A673 (cell line): ENCODE data around the gene PLA2G6. TPM values are rescaled to one million over a fixed set of nuclear protein-coding genes. Genes with fewer than 3 reads are reported as not detected.
"Not testable (repeated sequence)": the region's sequence is repeated elsewhere in the genome, so short reads cannot be mapped to it uniquely, and the experiment has no call there.

Source experiments
- BruUV-seq: library from RNA; stranded (reverse); fragments of 400-500 nt; replicated peaks from 2 replicates; lab custom pipeline; 2021; lab: Mats Ljungman, UMichigan
- CTCF ChIA-PET: fragments of 300-600 bp; sonication (Branson Sonifier 250); formaldehyde crosslinking; loops from one replicate; lab custom pipeline; 2022; ENCODE audit warnings: antibody characterized with exemption; lab: Charles Lee
- POLR2A ChIA-PET: fragments of 300-600 bp; sonication (Branson Sonifier 250); formaldehyde crosslinking; loops from one replicate; lab custom pipeline; 2022; ENCODE audit warnings: antibody characterized with exemption; ENCODE audit not compliant: low non-redundant PET; lab: Charles Lee
- DNase-seq: peaks from one replicate; pipeline ENCODE4 v3.0.0-alpha.2; 2015; ENCODE audit warnings: low spot score
- H3K27ac ChIP-seq: fragments of 200-600 bp; sonication (generic); 2 replicates; pipeline ENCODE4 v1.5.1; 2016; ENCODE audit warnings: mixed run types, low read depth, mild to moderate bottlenecking, mixed read lengths, antibody characterized with exemption, low read length; ENCODE audit not compliant: poor library complexity, severe bottlenecking
- H3K27me3 ChIP-seq: fragments of 200-600 bp; sonication (generic); replicated peaks from 2 replicates; pipeline ENCODE4 v1.6.1; 2017; ENCODE audit warnings: mixed run types, low read depth, mild to moderate bottlenecking, mixed read lengths, antibody characterized with exemption, low read length; ENCODE audit not compliant: insufficient read depth, poor library complexity
- H3K36me3 ChIP-seq: fragments of 200-600 bp; sonication (generic); 2 replicates; pipeline ENCODE4 v1.6.1; 2016; ENCODE audit warnings: mixed run types, mild to moderate bottlenecking, mixed read lengths, antibody characterized with exemption, low read length; ENCODE audit not compliant: insufficient read depth, poor library complexity, severe bottlenecking
- H3K4me1 ChIP-seq: fragments of 200-600 bp; sonication (generic); 2 replicates; pipeline ENCODE4 v1.6.1; 2017; ENCODE audit warnings: mixed run types, mild to moderate bottlenecking, mixed read lengths, antibody characterized with exemption, low read length; ENCODE audit not compliant: insufficient read depth, poor library complexity, severe bottlenecking
- H3K4me3 ChIP-seq: fragments of 200-600 bp; sonication (generic); 2 replicates; pipeline ENCODE4 v1.5.1; 2016; ENCODE audit warnings: low read depth, mixed run types, mild to moderate bottlenecking, mixed read lengths, low read length; ENCODE audit not compliant: poor library complexity, severe bottlenecking
- H3K9me3 ChIP-seq: fragments of 200-600 bp; sonication (generic); 2 replicates; pipeline ENCODE4 v1.6.1; 2016; ENCODE audit warnings: mixed run types, low read depth, mild to moderate bottlenecking, mixed read lengths, antibody characterized with exemption, low read length; ENCODE audit not compliant: poor library complexity, severe bottlenecking
- CTCF ChIP-seq: fragments of 300-800, 200-600 bp; sonication (generic); conservative IDR thresholded peaks from 2 replicates; pipeline ENCODE4 v1.5.1; 2017; ENCODE audit warnings: low read depth, mild to moderate bottlenecking, antibody characterized with exemption, low read length, moderate library complexity, mixed read lengths
- EZH2 ChIP-seq: fragments of 200-600 bp; sonication (generic); IDR thresholded peaks from 2 replicates; pipeline ENCODE4 v1.6.1; 2017; ENCODE audit warnings: borderline replicate concordance, low read depth, mild to moderate bottlenecking, mixed read lengths, antibody characterized with exemption, low read length; ENCODE audit not compliant: poor library complexity, severe bottlenecking
- intact Hi-C: fragments of 100-400 bp; cut with micrococcal nuclease; formaldehyde crosslinking; loops from one replicate; pipeline ENCODE4 v1.10.0; 2022; ENCODE audit not compliant: unreplicated experiment
- total RNA-seq: library from RNA; stranded (reverse); gene quantifications from 2 replicates; pipeline ENCODE4 v1.2.3, GENCODE V29; 2021

Gene PLA2G6
- total RNA-seq, 1 experiment from 2014 or later = 31.8 TPM

GRCh38 chr22:38177926-38178604 is 3.6 kb downstream of the PLA2G6 start:
- TF ChIP-seq CTCF = no peak
- no peak for TF ChIP-seq EZH2
- H3K4me1 ChIP-seq = peaks cover 24% of the 10 kb centered on the region

GRCh38 chr22:38177571-38177925 is 4.1 kb downstream of the PLA2G6 start:
- H3K9me3 ChIP-seq, H3K4me3 ChIP-seq, H3K36me3 ChIP-seq, H3K27me3 ChIP-seq, intact Hi-C loops, POLR2A ChIA-PET, DNase-seq, CTCF ChIA-PET, BruUV-seq, H3K27ac ChIP-seq: not testable (repeated sequence)
- peaks cover 24% of the 10 kb centered on the region for H3K4me1 ChIP-seq

More at GRCh38 chr22:38177926-38178604, 3.6 kb downstream of the PLA2G6 start:
- Histone ChIP-seq H3K36me3 (no peaks in the 10 kb centered on the region), H3K4me3 (no peak overlapping the region), H3K9me3 (no peaks in the 10 kb centered on the region), H3K27me3 (no peaks in the 10 kb centered on the region), H3K27ac (peak overlapping the region; percentile 62)
- intact Hi-C loops = no loop called here
- ChIA-PET CTCF (no interaction called here), POLR2A (no interaction called here)
- DNase-seq = peak; percentile 61
- BruUV-seq = no TSS peak

- intact Hi-C loops = no loop called here
- H3K9me3 ChIP-seq = no peaks in the 10 kb centered on the region
- CTCF ChIA-PET = no interaction called here
- DNase-seq = no peak
- BruUV-seq = no TSS peak
- TF ChIP-seq CTCF (no peak), EZH2 (no peak)
- H3K36me3 ChIP-seq = no peaks in the 10 kb centered on the region
- H3K27ac ChIP-seq = no peak overlapping the region
- no peaks in the 10 kb centered on the region for H3K27me3 ChIP-seq
- H3K4me3 ChIP-seq = no peak overlapping the region
- peaks cover 24% of the 10 kb centered on the region for H3K4me1 ChIP-seq
- POLR2A ChIA-PET = no interaction called here
These were observed 4.6 kb downstream of the PLA2G6 start for GRCh38 chr22:38177044-38177443.

- no peaks in the 10 kb centered on the region for H3K36me3 ChIP-seq
- intact Hi-C loops = no loop called here
- no TSS peak for BruUV-seq
- H3K4me3 ChIP-seq = no peak overlapping the region
- H3K27me3 ChIP-seq = no peaks in the 10 kb centered on the region
- no peak for TF ChIP-seq EZH2
- no peak for TF ChIP-seq CTCF
- peaks cover 22% of the 10 kb centered on the region for H3K4me1 ChIP-seq
- CTCF ChIA-PET = no interaction called here
- DNase-seq = no peak
- POLR2A ChIA-PET = interaction anchor here (0.6 kb wide), 1 partner anchor 54 kb away, joined by 5 read pairs; no protein-coding TSS in a partner anchor
- no peak overlapping the region for H3K27ac ChIP-seq
- no peaks in the 10 kb centered on the region for H3K9me3 ChIP-seq
These were observed 5.4 kb downstream of the PLA2G6 start for GRCh38 chr22:38176170-38176741.
